Middle frontal gyrus (tissue), 1 donor: Measurements from ENCODE around the gene BORCS5.
"Not testable (repeated sequence)": the region's sequence is repeated elsewhere in the genome, so short reads cannot be mapped to it uniquely, and the experiment has no call there.

ENCODE experiments used
- DNase-seq: peaks from one replicate; pipeline ENCODE4 v3.0.0-alpha.2; 2015; ENCODE audit warnings: low spot score; ENCODE audit errors: extremely low spot score

BORCS5 gene

GRCh38 chr12:12392413-12392812 is 35.5 kb downstream of the BORCS5 start:
- DNase-seq, result no peak

GRCh38 chr12:12393171-12393570 is 36.3 kb downstream of the BORCS5 start:
- no peak for DNase-seq

- DNase-seq, result no peak
These were observed 39.8 kb downstream of the BORCS5 start for GRCh38 chr12:12396694-12397093.

- no peak for DNase-seq
These were observed 40.3 kb downstream of the BORCS5 start for GRCh38 chr12:12397184-12397583.

GRCh38 chr12:12398026-12398859 is 41.4 kb downstream of the BORCS5 start:
- DNase-seq, result no peak

- DNase-seq, result no peak
These were observed 42.3 kb downstream of the BORCS5 start for GRCh38 chr12:12399161-12399560.

GRCh38 chr12:12399776-12400305 is 43.0 kb downstream of the BORCS5 start:
- no peak for DNase-seq

GRCh38 chr12:12400793-12401192 is 43.9 kb downstream of the BORCS5 start:
- DNase-seq, result no peak

- no peak for DNase-seq
These were observed 46.7 kb downstream of the BORCS5 start for GRCh38 chr12:12403264-12404248.

GRCh38 chr12:12404297-12404696 is 47.4 kb downstream of the BORCS5 start:
- no peak for DNase-seq

GRCh38 chr12:12405882-12406281 is 49.0 kb downstream of the BORCS5 start:
- no peak for DNase-seq

GRCh38 chr12:12406762-12407161 is 49.9 kb downstream of the BORCS5 start:
- no peak for DNase-seq

GRCh38 chr12:12408265-12408690 is 51.4 kb downstream of the BORCS5 start:
- no peak for DNase-seq

GRCh38 chr12:12409337-12409736 is 52.5 kb downstream of the BORCS5 start:
- DNase-seq, result not testable (repeated sequence)

- no peak for DNase-seq
These were observed 59.0 kb downstream of the BORCS5 start for GRCh38 chr12:12415886-12416285.

GRCh38 chr12:12419165-12419564 is 62.3 kb downstream of the BORCS5 start:
- not testable (repeated sequence) for DNase-seq

GRCh38 chr12:12423367-12423766 is 66.5 kb downstream of the BORCS5 start:
- DNase-seq, result no peak

- no peak for DNase-seq
These were observed 68.1 kb downstream of the BORCS5 start for GRCh38 chr12:12425001-12425400.

GRCh38 chr12:12425616-12426015 is 68.7 kb downstream of the BORCS5 start:
- DNase-seq, result no peak

- no peak for DNase-seq
These were observed 70.7 kb downstream of the BORCS5 start for GRCh38 chr12:12427568-12427967.

- no peak for DNase-seq
These were observed 71.2 kb downstream of the BORCS5 start for GRCh38 chr12:12428047-12428446.
